OCI-LY7 (cell line): ENCODE data around the gene ASMT. TPM values are rescaled to one million over a fixed set of nuclear protein-coding genes. Genes with fewer than 3 reads are reported as not detected.

Experiments used
- BruUV-seq: library from RNA; stranded (reverse); fragments of 400-500 nt; replicated peaks from 2 replicates; lab custom pipeline; 2021; lab: Mats Ljungman, UMichigan
- CTCF ChIA-PET: fragments of 300-600 bp; sonication (Branson Sonifier 250); formaldehyde crosslinking; loops from one replicate; lab custom pipeline; 2022; ENCODE audit warnings: antibody characterized with exemption; ENCODE audit not compliant: unreplicated experiment; lab: Charles Lee
- POLR2A ChIA-PET: fragments of 300-600 bp; sonication (Branson Sonifier 250); formaldehyde crosslinking; loops from one replicate; lab custom pipeline; 2022; ENCODE audit warnings: antibody characterized with exemption; lab: Charles Lee
- DNase-seq: peaks from one replicate; pipeline ENCODE4 v3.0.0-alpha.2; 2015; ENCODE audit warnings: low spot score
- H2AFZ ChIP-seq: fragments of 200-600 bp; sonication (generic), shearing (Covaris generic); 2 replicates; pipeline ENCODE4 v1.6.1; 2014; ENCODE audit warnings: mild to moderate bottlenecking, antibody characterized with exemption, low read length, moderate library complexity
- H3K27ac ChIP-seq: fragments of 200-600 bp; sonication (generic); 2 replicates; pipeline ENCODE4 v1.5.1; 2014; ENCODE audit warnings: mixed run types, low read depth, mild to moderate bottlenecking, moderate library complexity, low read length, inconsistent platforms; ENCODE audit not compliant: poor library complexity, severe bottlenecking
- H3K36me3 ChIP-seq: fragments of 200-600 bp; sonication (generic); 2 replicates; pipeline ENCODE4 v1.6.1; 2014; ENCODE audit warnings: mild to moderate bottlenecking, antibody characterized with exemption, low read length, moderate library complexity, mixed read lengths; ENCODE audit not compliant: insufficient read depth
- H3K4me1 ChIP-seq: fragments of 200-600 bp; sonication (generic); 2 replicates; pipeline ENCODE4 v1.5.1; 2014; ENCODE audit warnings: mild to moderate bottlenecking, low read length; ENCODE audit not compliant: insufficient read depth, poor library complexity, severe bottlenecking
- H3K4me2 ChIP-seq: fragments of 200-600 bp; sonication (generic); 2 replicates; pipeline ENCODE4 v1.6.1; 2014; ENCODE audit warnings: mild to moderate bottlenecking, low read length
- H3K4me3 ChIP-seq: fragments of 200-600 bp; sonication (generic); 2 replicates; pipeline ENCODE4 v1.5.1; 2014; ENCODE audit warnings: mild to moderate bottlenecking, low read depth, low read length; ENCODE audit not compliant: poor library complexity, severe bottlenecking
- H3K79me2 ChIP-seq: fragments of 200-600 bp; sonication (generic); 2 replicates; pipeline ENCODE4 v1.6.1; 2016; ENCODE audit warnings: low read depth, mild to moderate bottlenecking, low read length, moderate library complexity, mixed read lengths; ENCODE audit not compliant: insufficient read depth
- H3K9me2 ChIP-seq: fragments of 200-600 bp; sonication (generic); 2 replicates; pipeline ENCODE4 v1.6.1; 2016; ENCODE audit warnings: mild to moderate bottlenecking, low read length, mixed read lengths; ENCODE audit not compliant: insufficient read depth
- H3K9me3 ChIP-seq: fragments of 200-600 bp; sonication (generic); 2 replicates; pipeline ENCODE4 v1.6.1; 2014; ENCODE audit warnings: mild to moderate bottlenecking, mixed run types, low read length, mixed read lengths
- H4K20me1 ChIP-seq: fragments of 200-600 bp; sonication (generic); 2 replicates; pipeline ENCODE4 v1.6.1; 2014; ENCODE audit warnings: mild to moderate bottlenecking, antibody characterized with exemption, low read length, moderate library complexity, mixed read lengths; ENCODE audit not compliant: insufficient read depth
- CTCF ChIP-seq: fragments of 200-600 bp; sonication (generic); conservative IDR thresholded peaks from 2 replicates; pipeline ENCODE4 v1.5.1; 2014; ENCODE audit warnings: mild to moderate bottlenecking, antibody characterized with exemption, low read length, moderate library complexity, mixed read lengths
- EZH2phosphoT487 ChIP-seq: fragments of 200-600 bp; sonication (generic); IDR thresholded peaks from 2 replicates; pipeline ENCODE4 v1.6.1; 2018; ENCODE audit warnings: low read depth, borderline replicate concordance, mild to moderate bottlenecking, mixed run types, antibody characterized with exemption, low read length, moderate library complexity, mixed read lengths
- intact Hi-C: fragments of 100-400 bp; cut with micrococcal nuclease; formaldehyde crosslinking; loops from one replicate; pipeline ENCODE4 v1.10.0; 2022; ENCODE audit not compliant: unreplicated experiment
- total RNA-seq, 2 experiments: library from RNA; depleted of rRNA in 1 of 2; stranded (reverse); fragments of >200 nt in 1 of 2; shearing (Covaris generic) in 1 of 2; gene quantifications; 2 replicates each; pipeline ENCODE4 v1.2.3, GENCODE V29; 2014 to 2022

The ASMT gene
- total RNA-seq, 2 experiments from 2014 or later, result 0.16 TPM; not detected in 1

- no peak for DNase-seq
- H3K27ac ChIP-seq, result no peak overlapping the region
- H3K79me2 ChIP-seq, result no peaks in the 10 kb centered on the region
- no peaks in the 10 kb centered on the region for H3K9me3 ChIP-seq
- CTCF ChIA-PET, result no interaction called here
- TF ChIP-seq EZH2phosphoT487 (no peak), CTCF (no peak)
- H3K4me2 ChIP-seq, result no peak overlapping the region
- intact Hi-C loops, result no loop called here
- POLR2A ChIA-PET, result no interaction called here
- no peaks in the 10 kb centered on the region for H4K20me1 ChIP-seq
- H3K4me1 ChIP-seq, result no peaks in the 10 kb centered on the region
- no peak overlapping the region for H3K4me3 ChIP-seq
- no peak overlapping the region for H2AFZ ChIP-seq
- no TSS peak for BruUV-seq
- H3K36me3 ChIP-seq, result no peaks in the 10 kb centered on the region
- no peaks in the 10 kb centered on the region for H3K9me2 ChIP-seq
These were observed 14.4 kb downstream of the ASMT start for GRCh38 chrX:1629244-1629643.

GRCh38 chrX:1646009-1646408 lies 31.1 kb downstream of the ASMT start:
- no peak overlapping the region for H3K4me2 ChIP-seq
- no peak overlapping the region for H3K27ac ChIP-seq
- no peak overlapping the region for H3K4me3 ChIP-seq
- TF ChIP-seq CTCF, result no peak
- no peak for TF ChIP-seq EZH2phosphoT487
- H3K36me3 ChIP-seq, result no peaks in the 10 kb centered on the region
- ChIA-PET POLR2A (no interaction called here), CTCF (no interaction called here)
- DNase-seq, result no peak
- intact Hi-C loops, result loop anchor here (5.0 kb wide), 1 partner anchor 946 kb away; no protein-coding TSS in a partner anchor
- H3K4me1 ChIP-seq, result peaks cover 6% of the 10 kb centered on the region
- no peak overlapping the region for H2AFZ ChIP-seq
- no TSS peak for BruUV-seq
- no peaks in the 10 kb centered on the region for H3K9me2 ChIP-seq
- peaks cover 10% of the 10 kb centered on the region; the same call in 1 of the 2 replicates for H3K9me3 ChIP-seq
- H3K79me2 ChIP-seq, result no peaks in the 10 kb centered on the region
- H4K20me1 ChIP-seq, result no peaks in the 10 kb centered on the region

GRCh38 chrX:1649621-1650020 lies 34.8 kb downstream of the ASMT start:
- Histone ChIP-seq H4K20me1 (no peaks in the 10 kb centered on the region), H3K9me3 (peaks cover 10% of the 10 kb centered on the region; the same call in 1 of the 2 replicates), H3K79me2 (no peaks in the 10 kb centered on the region), H3K4me3 (no peak overlapping the region), H3K27ac (no peak overlapping the region), H3K36me3 (no peaks in the 10 kb centered on the region), H3K9me2 (no peaks in the 10 kb centered on the region), H2AFZ (no peak overlapping the region), H3K4me2 (no peak overlapping the region), H3K4me1 (peaks cover 9% of the 10 kb centered on the region)
- no peak for TF ChIP-seq EZH2phosphoT487
- TF ChIP-seq CTCF, result no peak
- intact Hi-C loops, result loop anchor here (5.0 kb wide), 2 partner anchors 523 to 943 kb away; no protein-coding TSS in a partner anchor
- BruUV-seq, result no TSS peak
- CTCF ChIA-PET, result no interaction called here
- DNase-seq, result no peak
- POLR2A ChIA-PET, result no interaction called here
